Jurkat, Clone E6-1 (cell line): ENCODE measurements around the gene TBC1D13. TPM values are rescaled to one million over a fixed set of nuclear protein-coding genes. Genes with fewer than 3 reads are reported as not detected.
"Not testable (repeated sequence)": the region's sequence is repeated elsewhere in the genome, so short reads cannot be mapped to it uniquely, and the experiment has no call there.

ENCODE experiments used
- DNase-seq: peaks from one replicate; pipeline ENCODE4 v3.0.0-alpha.2; 2011; ENCODE audit warnings: low read depth, low spot score
- H3K4me3 ChIP-seq: 2 replicates; pipeline ENCODE4 v1.5.1; 2011; ENCODE audit warnings: mild to moderate bottlenecking, low read length, control low read depth, moderate library complexity
- polyA plus RNA-seq: library from polyadenylated mRNA; unstranded; fragments of >200 nt; gene quantifications from one replicate; pipeline ENCODE4 v1.2.1, GENCODE V29; 2012; ENCODE audit warnings: missing spikeins; ENCODE audit not compliant: insufficient read length, insufficient read depth

TBC1D13 gene, protein sequence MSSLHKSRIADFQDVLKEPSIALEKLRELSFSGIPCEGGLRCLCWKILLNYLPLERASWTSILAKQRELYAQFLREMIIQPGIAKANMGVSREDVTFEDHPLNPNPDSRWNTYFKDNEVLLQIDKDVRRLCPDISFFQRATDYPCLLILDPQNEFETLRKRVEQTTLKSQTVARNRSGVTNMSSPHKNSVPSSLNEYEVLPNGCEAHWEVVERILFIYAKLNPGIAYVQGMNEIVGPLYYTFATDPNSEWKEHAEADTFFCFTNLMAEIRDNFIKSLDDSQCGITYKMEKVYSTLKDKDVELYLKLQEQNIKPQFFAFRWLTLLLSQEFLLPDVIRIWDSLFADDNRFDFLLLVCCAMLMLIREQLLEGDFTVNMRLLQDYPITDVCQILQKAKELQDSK
- polyA plus RNA-seq: 17.1 TPM

DNA sequence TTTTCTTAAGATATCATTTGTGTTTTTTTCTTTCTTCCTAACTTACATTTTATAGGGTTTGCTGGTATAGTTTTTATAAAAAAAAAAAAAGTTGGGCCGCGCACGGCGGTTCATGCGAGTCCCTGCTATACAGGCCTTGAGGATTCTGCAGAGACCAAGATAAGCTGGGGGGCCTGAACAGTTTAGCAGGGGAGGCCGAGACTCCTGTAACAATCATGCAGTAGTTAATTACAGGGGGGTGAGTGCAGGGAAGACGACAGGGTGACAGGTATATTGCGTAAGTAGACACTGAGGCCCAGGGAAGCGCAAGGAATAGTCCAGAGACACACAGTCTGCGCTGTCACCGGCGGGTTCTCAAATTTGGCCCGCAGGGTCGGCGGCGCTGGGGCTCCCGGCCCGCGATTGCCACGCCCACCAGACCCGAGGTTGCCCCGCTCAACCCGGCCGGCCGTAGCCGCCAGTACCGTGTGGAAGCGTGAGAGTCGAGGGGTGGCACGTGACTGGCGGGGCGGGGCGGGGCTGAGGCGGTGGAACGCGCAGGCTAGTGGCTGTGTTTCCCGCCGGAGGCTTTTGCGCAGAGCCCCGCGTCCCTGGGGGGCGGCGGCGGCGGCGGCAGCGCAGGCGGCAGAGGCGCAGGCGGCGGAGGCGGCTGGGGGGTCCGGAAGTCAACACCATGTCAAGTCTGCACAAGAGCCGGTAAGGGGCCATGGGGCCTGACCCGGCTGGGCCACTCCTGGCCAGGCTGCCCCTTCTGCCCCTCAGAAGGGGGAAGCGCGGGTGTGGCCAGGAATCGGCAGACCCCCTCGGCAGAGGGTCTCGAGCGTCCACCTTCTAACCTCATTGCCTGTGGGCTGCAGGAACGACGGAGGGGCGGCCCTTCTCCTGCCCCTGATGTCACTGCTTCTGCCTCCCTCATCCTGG is at the start of gene TBC1D13:
TSS of gene TBC1D13 (plus strand) at position 573 of the 921 bp plus-strand sequence. CDS start at position 674, 101 bp downstream.
- peak; percentile 60 for DNase-seq
- H3K4me3 ChIP-seq: peak within 1 kb of the TSS; percentile 96

- no peak overlapping the region for H3K4me3 ChIP-seq
- no peak for DNase-seq
Observed at GRCh38 chr9:128742401-128742800, 44.7 kb upstream of the TBC1D13 start.

- no peak overlapping the region for H3K4me3 ChIP-seq
- DNase-seq: no peak
Observed at GRCh38 chr9:128743421-128743820, 43.6 kb upstream of the TBC1D13 start.

DNA sequence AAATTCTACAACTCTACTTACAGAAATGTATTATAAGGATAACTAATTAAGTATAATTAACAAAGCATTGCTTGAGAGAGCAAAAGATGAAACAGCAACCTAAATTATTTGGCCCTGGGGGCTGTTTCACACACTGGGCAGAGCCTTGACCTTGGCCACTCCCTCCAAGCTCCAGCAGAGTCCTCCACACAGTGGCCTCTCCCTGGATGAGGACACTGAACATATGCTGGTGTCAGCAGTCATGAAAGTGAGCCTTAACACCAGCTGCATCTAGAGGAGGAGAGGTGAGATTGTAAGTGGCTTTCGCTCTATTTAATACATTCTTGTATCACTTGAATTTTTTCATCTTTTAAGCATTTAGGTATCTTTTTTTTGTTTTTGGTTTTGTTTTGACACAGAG is 39.8 kb upstream of the TBC1D13 start:
- DNase-seq: no peak
- no peak overlapping the region for H3K4me3 ChIP-seq

- DNase-seq: no peak
- H3K4me3 ChIP-seq: no peak overlapping the region
Observed at GRCh38 chr9:128750926-128751595, 36.0 kb upstream of the TBC1D13 start.

DNA sequence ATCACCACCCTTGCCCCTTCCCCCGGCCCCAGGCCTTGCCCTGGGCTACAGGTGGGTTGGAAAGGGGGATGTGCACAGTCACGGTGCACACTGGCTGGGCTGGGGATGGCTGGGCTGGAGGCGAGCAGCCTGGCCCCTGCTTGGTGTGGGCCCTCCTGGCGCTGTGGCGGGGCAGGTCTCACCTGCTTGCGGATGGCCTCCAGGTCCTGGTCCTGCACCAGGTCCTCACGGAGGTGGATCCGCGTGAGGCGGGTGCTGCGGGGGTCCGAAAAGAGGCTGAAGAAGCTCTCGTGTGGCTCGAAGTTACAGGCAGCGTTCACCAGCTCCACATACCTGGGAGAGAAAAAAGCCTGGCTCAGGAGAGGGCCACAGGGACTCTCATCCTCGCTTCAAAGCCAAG is 33.4 kb upstream of the TBC1D13 start:
- no peak overlapping the region for H3K4me3 ChIP-seq
- DNase-seq: no peak

DNA sequence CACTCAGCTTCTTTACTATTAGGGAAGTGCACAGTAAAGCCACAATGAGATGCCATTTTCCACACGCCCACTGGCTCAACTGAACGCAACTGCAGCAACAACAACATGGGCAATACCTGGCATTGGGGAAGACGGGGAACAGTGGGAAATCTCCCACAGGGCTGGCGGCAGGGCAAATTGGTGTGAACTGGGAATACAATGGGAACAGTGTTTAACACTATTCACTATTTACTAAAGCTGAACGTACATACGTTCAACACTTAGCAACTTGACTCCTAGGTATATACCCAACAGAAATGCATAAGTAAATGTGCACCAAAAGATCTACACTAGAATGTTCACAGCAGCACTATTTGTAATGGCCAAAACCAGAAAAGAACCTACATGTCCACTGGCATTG is 29.5 kb upstream of the TBC1D13 start:
- DNase-seq: no peak
- no peak overlapping the region for H3K4me3 ChIP-seq

DNA sequence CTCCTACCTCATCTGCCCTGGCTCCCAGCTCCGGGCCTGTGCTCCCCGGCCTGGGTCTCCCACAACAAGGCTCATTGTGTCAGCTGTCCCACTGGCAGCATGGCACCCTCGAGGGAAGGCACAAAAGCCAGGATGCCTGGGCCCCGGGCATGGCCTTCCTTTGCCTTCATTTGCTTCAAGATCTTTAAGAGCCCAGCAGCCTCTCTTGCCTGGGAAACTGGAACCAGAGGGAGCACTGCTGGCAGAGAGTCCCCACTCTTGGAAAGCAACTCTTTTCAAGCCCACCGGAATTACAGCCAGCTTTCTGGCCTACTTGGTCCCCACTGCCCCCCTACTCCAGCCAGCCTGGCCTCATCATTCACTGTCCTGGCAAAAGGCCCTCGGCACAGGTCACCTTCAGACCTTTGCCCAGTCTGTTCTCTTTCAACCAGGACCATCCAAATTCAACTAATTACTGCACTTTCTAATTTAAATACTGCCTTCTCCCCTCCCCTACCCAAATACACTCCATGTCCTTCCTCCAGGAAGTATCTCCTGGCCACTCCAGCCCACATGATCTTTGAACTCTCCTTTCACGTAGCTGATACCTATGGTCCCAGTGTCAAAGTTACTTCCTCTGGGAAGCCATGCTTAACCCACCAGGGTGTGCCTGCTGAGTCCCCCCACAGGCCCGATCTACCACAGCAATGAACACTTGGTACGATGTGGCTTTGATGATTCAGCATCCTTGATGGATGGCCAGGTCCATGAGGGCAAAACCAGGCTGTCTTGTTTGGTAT is 24.2 kb upstream of the TBC1D13 start:
- no peak overlapping the region for H3K4me3 ChIP-seq
- no peak for DNase-seq

DNA sequence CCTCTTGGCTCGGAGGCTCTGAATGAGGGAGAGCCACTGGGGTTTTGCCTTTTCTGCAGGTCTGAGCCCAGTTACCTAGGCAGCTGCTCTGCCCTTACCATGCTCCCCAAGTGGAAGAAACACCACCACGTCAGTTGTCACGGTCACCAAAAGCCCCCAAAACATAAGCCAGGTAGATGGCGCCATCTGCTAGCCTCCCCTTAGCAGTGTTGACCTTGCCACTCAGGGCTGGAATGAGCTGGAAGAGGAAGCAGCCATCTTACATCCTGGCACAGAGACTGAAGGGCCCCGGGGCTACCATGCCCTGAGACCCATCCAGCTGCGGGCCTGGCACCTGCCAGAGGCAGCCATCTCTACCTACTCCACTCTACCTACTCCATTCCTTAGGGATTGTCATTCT is 22.7 kb upstream of the TBC1D13 start:
- no peak for DNase-seq
- no peak overlapping the region for H3K4me3 ChIP-seq

GRCh38 chr9:128765499-128765898 is 21.6 kb upstream of the TBC1D13 start:
- DNase-seq: no peak
- H3K4me3 ChIP-seq: no peak overlapping the region

DNA sequence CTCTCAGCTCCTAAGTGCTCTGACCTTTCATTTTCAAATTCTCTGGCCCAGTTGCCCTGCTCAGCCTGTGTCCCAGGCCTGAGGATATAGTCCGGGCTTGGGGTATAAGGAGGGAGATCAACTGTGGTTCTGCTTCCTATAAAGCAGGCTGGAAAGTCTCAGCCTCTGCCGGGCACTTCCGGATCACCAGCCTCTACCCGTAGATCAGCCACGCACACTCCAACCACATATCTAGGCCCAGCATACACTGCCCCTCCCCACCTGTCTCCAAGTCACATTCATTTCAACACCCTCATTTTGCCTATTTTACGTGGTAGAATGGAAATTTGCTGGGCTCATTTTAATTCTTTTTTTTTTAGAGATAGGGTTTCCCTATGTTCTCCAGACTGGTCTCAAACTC is 18.4 kb upstream of the TBC1D13 start:
- H3K4me3 ChIP-seq: no peak overlapping the region
- no peak for DNase-seq

- DNase-seq: no peak
- peak overlapping the region; percentile 94 for H3K4me3 ChIP-seq
Observed at GRCh38 chr9:128770286-128771030, 16.6 kb upstream of the TBC1D13 start.

DNA sequence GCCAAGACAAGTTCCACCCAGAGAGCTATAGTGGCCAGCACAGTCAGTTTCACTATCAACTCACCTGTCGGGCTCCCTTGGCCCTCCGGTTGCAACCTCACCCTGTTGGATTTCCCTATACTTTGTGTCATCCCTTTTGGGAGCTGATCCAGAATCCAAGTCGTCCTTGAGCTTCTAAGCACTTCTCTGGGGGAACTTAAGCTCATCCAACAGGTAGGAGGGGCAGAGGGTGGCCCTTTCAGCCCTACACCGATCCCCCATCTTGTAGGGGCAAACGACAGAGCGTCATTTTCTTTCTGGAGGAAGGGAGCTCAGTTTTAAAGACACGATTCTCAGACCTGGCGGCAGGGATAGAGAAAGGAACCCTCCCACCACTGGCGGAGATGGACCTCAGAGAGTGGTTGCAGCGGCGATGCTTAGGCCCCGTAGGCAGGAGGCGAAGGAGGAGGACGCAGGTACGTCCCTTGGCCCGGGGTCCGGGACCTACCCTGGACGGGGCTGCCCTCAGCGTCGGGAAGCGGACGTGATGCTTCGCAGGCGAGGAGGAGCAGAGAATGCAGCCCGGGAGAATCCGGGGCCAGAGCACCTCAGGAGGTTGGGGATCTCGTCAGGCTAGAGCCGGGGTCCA is 15.8 kb upstream of the TBC1D13 start:
- DNase-seq: no peak
- peak overlapping the region; percentile 94 for H3K4me3 ChIP-seq

- peak within 1 kb of the TSS; percentile 94 for H3K4me3 ChIP-seq
Observed at GRCh38 chr9:128771745-128772519, 15.1 kb upstream of the TBC1D13 start, which contains the start of gene ZER1. ZER1 (minus strand) TSS chr9:128771927; CDS start chr9:128755565, 16,362 bp downstream.

DNA sequence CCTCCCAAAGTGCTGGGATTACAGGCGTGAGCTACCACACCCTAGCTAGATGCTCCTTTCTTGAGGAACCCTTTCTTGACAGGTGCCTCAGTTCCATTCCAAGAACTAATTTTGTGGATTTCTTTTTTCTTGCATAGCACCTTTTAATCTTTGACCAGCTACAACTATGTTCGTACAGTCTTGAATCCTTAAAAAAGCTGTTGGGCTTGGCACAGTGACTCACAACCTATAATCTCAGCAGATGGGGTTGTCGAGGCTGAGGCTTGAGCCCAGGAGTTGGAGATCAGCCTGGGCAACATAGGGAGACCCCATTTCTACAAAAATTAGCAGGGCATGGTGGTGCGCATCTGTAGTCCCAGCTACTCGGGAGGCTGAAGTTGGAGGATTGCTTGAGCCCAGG is 14.0 kb upstream of the TBC1D13 start:
- H3K4me3 ChIP-seq: no peak overlapping the region
- DNase-seq: no peak

More at GRCh38 chr9:128771745-128772519, 15.1 kb upstream of the TBC1D13 start, which contains the start of gene ZER1:
- peak; percentile 76 for DNase-seq

DNA sequence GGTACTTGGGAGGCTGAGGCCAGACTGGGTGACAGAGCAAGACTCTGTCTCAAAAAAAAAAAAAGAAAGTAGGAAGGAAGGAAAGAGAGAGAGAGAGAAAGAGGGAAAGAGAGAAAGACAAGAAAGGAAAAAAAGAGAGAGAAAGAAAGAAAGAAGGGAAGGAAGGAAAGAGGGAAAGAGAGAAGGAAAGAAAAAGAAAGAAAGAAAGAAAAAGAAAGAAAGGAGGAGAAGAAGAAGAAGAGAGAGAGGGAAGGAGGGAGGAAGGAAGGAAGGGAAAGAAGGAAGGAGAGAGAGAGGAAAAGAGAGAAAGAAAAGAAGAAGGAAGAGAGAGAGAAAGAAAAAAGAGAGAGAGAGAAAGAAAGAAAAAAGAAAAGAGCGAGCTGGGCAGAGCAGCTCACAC is 12.2 kb upstream of the TBC1D13 start:
- no peak for DNase-seq
- H3K4me3 ChIP-seq: no peak overlapping the region

GRCh38 chr9:128780093-128780492 is 7.0 kb upstream of the TBC1D13 start:
- H3K4me3 ChIP-seq, DNase-seq: not testable (repeated sequence)
